Naive thymus-derived CD4-positive, alpha-beta T cell (primary cell): ENCODE results near the gene SMG7. TPM values are rescaled to one million over a fixed set of nuclear protein-coding genes. Genes with fewer than 3 reads are reported as not detected.

Source experiments
- ATAC-seq: fragments of 150-1000 bp; cut with Tn5 transposase; 2 replicates; pipeline ENCODE4 v1.10.0; 2021; ENCODE audit warnings: mild to moderate bottlenecking, moderate library complexity
- CTCF ChIA-PET: fragments of 350-600 bp; sonication (Branson Sonifier 250); formaldehyde crosslinking; loops from one replicate; lab custom pipeline; 2021; ENCODE audit warnings: antibody characterized with exemption; lab: Charles Lee
- POLR2A ChIA-PET: fragments of 350-600 bp; sonication (Branson Sonifier 250); formaldehyde crosslinking; loops from one replicate; lab custom pipeline; 2021; ENCODE audit warnings: antibody characterized with exemption, inconsistent platforms; lab: Charles Lee
- DNase-seq, 9 donors: peaks; one replicate each; pipeline versions ENCODE4 v3.0.0 to v3.0.0-alpha.2; 2020 to 2022; ENCODE audit warnings: mixed read lengths in 1 of 9
- H3K27ac ChIP-seq: one replicate; pipeline ENCODE4 v1.7.0; 2013; ENCODE audit warnings: mild to moderate bottlenecking, low read depth, low read length, moderate library complexity
- H3K27me3 ChIP-seq, 2 donors: one replicate each; pipeline ENCODE4 v1.7.0; 2013; ENCODE audit warnings: low read length in 2 of 2, mild to moderate bottlenecking in 2 of 2, moderate library complexity in 2 of 2; ENCODE audit not compliant: control insufficient read depth in 2 of 2, insufficient read depth in 2 of 2
- H3K36me3 ChIP-seq, 3 experiments: 1 replicate in 2 of 3; 2 replicates in 1 of 3; pipeline ENCODE4 v1.7.0; 2013; ENCODE audit warnings: low read length in 3 of 3, mild to moderate bottlenecking in 3 of 3, moderate library complexity in 1 of 3; ENCODE audit not compliant: insufficient read depth in 3 of 3, control insufficient read depth in 2 of 3
- H3K4me1 ChIP-seq, 2 donors: one replicate each; pipeline ENCODE4 v1.7.0; 2013; ENCODE audit warnings: low read length in 2 of 2, mild to moderate bottlenecking in 2 of 2, moderate library complexity in 1 of 2; ENCODE audit not compliant: control insufficient read depth in 2 of 2, insufficient read depth in 2 of 2
- H3K4me3 ChIP-seq: 2 replicates; pipeline ENCODE4 v1.7.0; 2013; ENCODE audit warnings: mild to moderate bottlenecking, low read length
- H3K9me3 ChIP-seq, 3 experiments: 1 replicate in 2 of 3; 2 replicates in 1 of 3; pipeline ENCODE4 v1.7.0; 2013; ENCODE audit warnings: low read length in 3 of 3; ENCODE audit not compliant: control insufficient read depth in 2 of 3
- H3K27ac Mint-ChIP-seq, 9 donors: one replicate each; pipeline ENCODE4 v1.8.0; 2020 to 2022; ENCODE audit warnings: mixed read lengths in 9 of 9, mild to moderate bottlenecking in 8 of 9, moderate library complexity in 5 of 9, inconsistent platforms in 2 of 9
- H3K27me3 Mint-ChIP-seq, 5 donors: one replicate each; pipeline ENCODE4 v1.8.0; 2021 to 2022; ENCODE audit warnings: mixed read lengths in 5 of 5, mild to moderate bottlenecking in 1 of 5
- H3K36me3 Mint-ChIP-seq, 5 donors: one replicate each; pipeline ENCODE4 v1.8.0; 2020 to 2022; ENCODE audit warnings: mixed read lengths in 5 of 5, mild to moderate bottlenecking in 3 of 5, inconsistent platforms in 1 of 5
- H3K4me1 Mint-ChIP-seq, 7 donors: one replicate each; pipeline ENCODE4 v1.8.0; 2020 to 2022; ENCODE audit warnings: mixed read lengths in 7 of 7, mild to moderate bottlenecking in 3 of 7, inconsistent platforms in 1 of 7
- H3K4me3 Mint-ChIP-seq, 10 donors: one replicate each; pipeline ENCODE4 v1.8.0; 2020 to 2022; ENCODE audit warnings: mild to moderate bottlenecking in 10 of 10, mixed read lengths in 10 of 10, moderate library complexity in 6 of 10, inconsistent platforms in 2 of 10
- H3K9me3 Mint-ChIP-seq, 11 donors: one replicate each; pipeline ENCODE4 v1.8.0; 2020 to 2022; ENCODE audit warnings: mixed read lengths in 11 of 11, mild to moderate bottlenecking in 4 of 11, inconsistent platforms in 1 of 11, moderate library complexity in 1 of 11
- intact Hi-C, 2 donors: fragments of 100-400 bp; cut with micrococcal nuclease; formaldehyde crosslinking; loops; one replicate each; pipeline ENCODE4 v1.15.1; 2023
- polyA plus RNA-seq, 2 donors: library from polyadenylated mRNA; unstranded; fragments of 300-500 nt; fragmentation: Illumina TruSeq; gene quantifications; one replicate each; pipeline ENCODE4 v1.2.3, GENCODE V29; 2021
- total RNA-seq, 6 experiments: library from RNA in 5 of 6; stranded (reverse) in 5 of 6; gene quantifications; 1 replicate in 5 of 6; 2 replicates in 1 of 6; pipeline ENCODE4 v1.2.3 and lab custom pipeline; 2021 to 2026

Gene SMG7
- total and polyA plus RNA-seq, 7 experiments from 2014 or later: 24.7 to 87.7 (median 53.1) TPM

DNA sequence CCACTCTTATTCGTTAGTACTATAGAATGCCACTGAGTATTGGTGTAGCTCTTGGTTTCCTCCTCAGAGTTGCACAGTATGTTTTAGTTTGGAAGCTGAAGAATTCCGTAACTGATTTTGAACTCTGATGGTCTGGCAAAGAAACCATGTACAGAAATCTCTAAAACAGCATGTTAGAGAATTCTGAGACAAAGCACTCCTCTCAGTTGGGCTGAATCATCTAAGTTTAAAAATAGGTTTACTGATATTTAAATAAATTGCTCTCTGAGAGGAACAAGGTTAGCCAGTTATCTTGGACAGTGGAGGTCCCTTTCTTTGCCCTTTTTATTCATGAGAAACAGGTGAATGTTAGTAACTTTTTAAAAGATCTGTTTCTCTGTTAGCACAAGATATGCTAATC, 74.1 kb downstream of the SMG7 start:
- POLR2A ChIA-PET: no interaction called here
- H3K36me3 Mint-ChIP-seq: peaks cover 29 to 57% (median 32%) of the 10 kb centered on the region in 5 donors

DNA sequence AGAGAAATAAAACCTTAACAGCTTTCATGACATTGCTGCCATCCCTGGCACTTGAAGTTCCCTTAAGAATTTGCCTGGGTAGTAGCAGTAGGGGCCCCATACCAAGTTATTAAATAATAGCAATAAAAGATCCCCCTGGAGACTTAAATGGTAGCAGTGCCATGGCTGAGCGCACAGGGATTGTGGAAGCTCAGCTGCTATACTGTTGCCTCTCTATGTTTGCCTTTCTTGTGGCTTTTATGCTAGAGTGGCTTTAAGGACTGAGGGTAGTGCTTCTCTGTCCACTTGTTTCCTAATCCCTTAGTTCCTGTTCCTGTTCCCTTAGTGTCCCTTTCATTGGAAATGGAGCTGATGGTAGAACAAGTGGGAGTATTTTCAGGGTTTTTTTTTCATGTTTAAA, 75.8 kb downstream of the SMG7 start:
- no peak overlapping the region for H3K27ac Mint-ChIP-seq

More for the DNA sequence above, 74.1 kb downstream of the SMG7 start:
- Mint-ChIP-seq H3K27ac (peak overlapping the region in 2 of 9 donors; percentile 25 to 28), H3K4me1 (peaks cover 4 to 16% (median 7%) of the 10 kb centered on the region in 7 donors), H3K4me3 (no peak overlapping the region), H3K27me3 (no peaks in the 10 kb centered on the region), H3K9me3 (no peaks in the 10 kb centered on the region)
- DNase-seq (no peak), ATAC-seq (no peak)
- Histone ChIP-seq H3K9me3 (no peaks in the 10 kb centered on the region), H3K4me3 (no peak overlapping the region), H3K4me1 (no peaks in the 10 kb centered on the region), H3K27me3 (no peaks in the 10 kb centered on the region), H3K27ac (no peak overlapping the region), H3K36me3 (peaks cover 40 to 74% (median 53%) of the 10 kb centered on the region in 3 experiments)
- intact Hi-C loops: loop anchor here in 1 of 2 donors (10.0 kb wide), 1 partner anchor 672 kb away; no protein-coding TSS in a partner anchor
- CTCF ChIA-PET: no interaction called here

DNA sequence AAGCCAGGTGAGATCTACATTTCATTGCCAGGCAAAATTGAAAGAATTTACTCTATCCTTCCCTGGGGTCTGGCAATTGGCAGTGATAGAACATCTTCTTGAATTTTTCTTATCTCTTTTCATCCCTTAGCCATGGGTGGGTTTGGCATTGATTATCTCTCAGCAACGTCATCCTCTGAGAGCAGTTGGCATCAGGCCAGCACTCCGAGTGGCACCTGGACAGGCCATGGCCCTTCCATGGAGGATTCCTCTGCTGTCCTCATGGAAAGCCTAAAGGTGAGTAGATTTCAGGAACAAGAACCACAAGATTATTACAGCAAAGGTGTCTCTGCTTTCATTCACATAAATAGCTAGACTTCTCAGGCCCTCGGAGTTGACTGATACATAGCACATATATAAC, 78.6 kb downstream of the SMG7 start:
- H3K4me3 Mint-ChIP-seq: no peak overlapping the region
- H3K36me3 ChIP-seq: peaks cover 22 to 67% (median 38%) of the 10 kb centered on the region in 3 experiments
- no peak overlapping the region for H3K27ac ChIP-seq
- H3K36me3 Mint-ChIP-seq: peaks cover 20 to 42% (median 34%) of the 10 kb centered on the region in 5 donors
- intact Hi-C loops: no loop called here
- no peak for DNase-seq
- H3K27me3 Mint-ChIP-seq: no peaks in the 10 kb centered on the region
- POLR2A ChIA-PET: no interaction called here
- no peaks in the 10 kb centered on the region for H3K27me3 ChIP-seq
- no peaks in the 10 kb centered on the region for H3K4me1 ChIP-seq
- no peak for ATAC-seq
- H3K4me3 ChIP-seq: no peak overlapping the region
- peaks cover 0 to 16% (median 0%) of the 10 kb centered on the region in 7 donors for H3K4me1 Mint-ChIP-seq
- CTCF ChIA-PET: no interaction called here
- peak overlapping the region in 5 of 9 donors; percentile 23 to 80 (median 46) for H3K27ac Mint-ChIP-seq
- H3K9me3 ChIP-seq: no peaks in the 10 kb centered on the region
- H3K9me3 Mint-ChIP-seq: no peaks in the 10 kb centered on the region

More for the DNA sequence above, 75.8 kb downstream of the SMG7 start:
- POLR2A ChIA-PET: no interaction called here
- H3K27me3 Mint-ChIP-seq: no peaks in the 10 kb centered on the region
- Histone ChIP-seq H3K4me3 (no peak overlapping the region), H3K27ac (no peak overlapping the region), H3K9me3 (no peaks in the 10 kb centered on the region), H3K27me3 (no peaks in the 10 kb centered on the region), H3K36me3 (peaks cover 39 to 79% (median 45%) of the 10 kb centered on the region in 3 experiments), H3K4me1 (no peaks in the 10 kb centered on the region)
- ATAC-seq (no peak), DNase-seq (no peak)
- intact Hi-C loops: loop anchor here in 1 of 2 donors (10.0 kb wide), 1 partner anchor 673 kb away; no protein-coding TSS in a partner anchor
- no peak overlapping the region for H3K4me3 Mint-ChIP-seq
- H3K9me3 Mint-ChIP-seq: no peaks in the 10 kb centered on the region
- CTCF ChIA-PET: interaction anchor here (0.7 to 0.8 kb wide), 2 partner anchors 266 to 632 kb away, joined by 3 read pairs; no protein-coding TSS in a partner anchor
- peaks cover 26 to 56% (median 34%) of the 10 kb centered on the region in 5 donors for H3K36me3 Mint-ChIP-seq
- H3K4me1 Mint-ChIP-seq: peaks cover 4 to 14% (median 5%) of the 10 kb centered on the region in 7 donors

DNA sequence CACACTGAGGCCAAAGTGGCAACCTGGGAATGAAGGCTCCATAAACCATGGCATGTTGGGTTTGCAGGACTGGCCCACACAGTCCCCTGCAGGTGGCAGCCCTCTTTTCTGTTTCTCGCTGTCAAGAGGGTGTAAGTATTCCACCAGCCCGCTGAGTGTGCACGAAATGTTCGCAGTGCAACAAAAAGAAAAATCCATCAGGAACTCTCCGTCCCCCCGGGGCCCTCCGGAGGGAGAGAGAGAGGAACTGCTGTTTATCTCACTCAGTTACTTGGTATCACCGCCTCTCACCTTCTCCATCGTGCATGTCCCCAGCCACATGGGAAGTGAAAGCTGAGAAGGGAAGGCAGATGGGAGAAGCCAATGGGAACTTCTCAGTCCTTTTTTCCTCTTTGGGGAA, 79.6 kb downstream of the SMG7 start:
- H3K27ac ChIP-seq: no peak overlapping the region
- ChIA-PET CTCF (no interaction called here), POLR2A (no interaction called here)
- Mint-ChIP-seq H3K4me3 (no peak overlapping the region), H3K36me3 (peaks cover 16 to 35% (median 30%) of the 10 kb centered on the region in 5 donors), H3K27ac (peak overlapping the region in 1 of 9 donors; percentile 59), H3K9me3 (no peaks in the 10 kb centered on the region), H3K27me3 (no peaks in the 10 kb centered on the region), H3K4me1 (peaks cover 0 to 12% (median 0%) of the 10 kb centered on the region in 7 donors)
- H3K36me3 ChIP-seq: peaks cover 14 to 57% (median 30%) of the 10 kb centered on the region in 3 experiments
- H3K9me3 ChIP-seq: no peaks in the 10 kb centered on the region
- H3K4me3 ChIP-seq: no peak overlapping the region
- ATAC-seq: no peak
- H3K4me1 ChIP-seq: no peaks in the 10 kb centered on the region
- no peak for DNase-seq
- no peaks in the 10 kb centered on the region for H3K27me3 ChIP-seq
- intact Hi-C loops: no loop called here

DNA sequence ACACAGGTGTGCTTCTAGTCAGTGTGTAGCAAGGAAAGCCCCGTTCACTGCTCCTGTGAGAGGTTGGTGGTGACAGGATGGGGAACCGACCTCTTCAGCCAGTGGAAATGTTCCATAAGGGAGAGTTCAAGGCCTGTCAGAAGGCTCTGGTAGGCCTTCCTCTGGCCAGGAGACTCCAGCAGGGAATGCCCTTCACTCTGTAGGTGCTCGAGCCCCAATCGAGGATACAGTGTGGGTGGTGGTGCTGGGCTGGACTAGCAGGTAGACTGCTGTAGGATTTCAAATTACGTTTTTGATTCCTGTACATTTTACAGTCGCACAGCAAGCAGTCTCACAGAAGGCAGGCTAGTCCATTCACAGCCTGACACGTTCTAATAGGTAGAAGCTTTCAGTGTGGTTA, 80.1 kb downstream of the SMG7 start:
- DNase-seq (no peak), ATAC-seq (no peak)
- CTCF ChIA-PET: no interaction called here
- no peaks in the 10 kb centered on the region for H3K27me3 ChIP-seq
- no peak overlapping the region for H3K27ac ChIP-seq
- peaks cover 0 to 11% (median 0%) of the 10 kb centered on the region in 7 donors for H3K4me1 Mint-ChIP-seq
- H3K36me3 Mint-ChIP-seq: peaks cover 13 to 29% (median 24%) of the 10 kb centered on the region in 5 donors
- intact Hi-C loops: no loop called here
- no peak overlapping the region for H3K4me3 Mint-ChIP-seq
- no peak overlapping the region for H3K4me3 ChIP-seq
- no peaks in the 10 kb centered on the region for H3K9me3 ChIP-seq
- POLR2A ChIA-PET: no interaction called here
- peaks cover 14 to 52% (median 30%) of the 10 kb centered on the region in 3 experiments for H3K36me3 ChIP-seq
- no peaks in the 10 kb centered on the region for H3K9me3 Mint-ChIP-seq
- H3K4me1 ChIP-seq: no peaks in the 10 kb centered on the region
- no peaks in the 10 kb centered on the region for H3K27me3 Mint-ChIP-seq
- peak overlapping the region in 2 of 9 donors; percentile 33 to 43 for H3K27ac Mint-ChIP-seq

DNA sequence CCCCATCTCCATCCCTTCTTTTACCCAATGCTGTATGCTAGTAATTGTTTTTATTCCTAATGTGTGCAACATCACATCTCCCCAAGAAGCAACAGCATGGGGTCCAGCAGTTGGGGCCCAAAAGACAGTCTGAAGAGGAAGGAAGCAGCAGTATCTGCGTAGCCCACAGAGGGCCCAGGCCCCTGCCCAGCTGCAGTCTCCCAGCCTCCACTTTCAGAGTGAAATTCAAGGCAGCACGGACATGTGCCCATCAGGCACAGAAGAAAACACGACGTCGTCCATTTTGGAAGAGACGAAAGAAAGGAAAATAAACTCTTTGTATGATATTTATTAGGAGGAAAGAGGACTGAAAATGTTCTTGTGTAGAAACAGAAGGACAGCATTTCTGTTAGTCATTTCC, 80.6 kb downstream of the SMG7 start:
- ChIA-PET POLR2A (no interaction called here), CTCF (no interaction called here)
- Histone ChIP-seq H3K4me1 (no peaks in the 10 kb centered on the region), H3K27me3 (no peaks in the 10 kb centered on the region), H3K4me3 (no peak overlapping the region), H3K36me3 (peaks cover 14 to 51% (median 30%) of the 10 kb centered on the region in 3 experiments), H3K27ac (no peak overlapping the region), H3K9me3 (no peaks in the 10 kb centered on the region)
- intact Hi-C loops: no loop called here
- Mint-ChIP-seq H3K27ac (peak overlapping the region in 8 of 9 donors; percentile 3 to 83 (median 47)), H3K27me3 (no peaks in the 10 kb centered on the region), H3K4me1 (peaks cover 0 to 11% (median 0%) of the 10 kb centered on the region in 7 donors), H3K36me3 (peaks cover 13 to 30% (median 22%) of the 10 kb centered on the region in 5 donors), H3K9me3 (no peaks in the 10 kb centered on the region), H3K4me3 (no peak overlapping the region)
- DNase-seq (no peak), ATAC-seq (no peak)

DNA sequence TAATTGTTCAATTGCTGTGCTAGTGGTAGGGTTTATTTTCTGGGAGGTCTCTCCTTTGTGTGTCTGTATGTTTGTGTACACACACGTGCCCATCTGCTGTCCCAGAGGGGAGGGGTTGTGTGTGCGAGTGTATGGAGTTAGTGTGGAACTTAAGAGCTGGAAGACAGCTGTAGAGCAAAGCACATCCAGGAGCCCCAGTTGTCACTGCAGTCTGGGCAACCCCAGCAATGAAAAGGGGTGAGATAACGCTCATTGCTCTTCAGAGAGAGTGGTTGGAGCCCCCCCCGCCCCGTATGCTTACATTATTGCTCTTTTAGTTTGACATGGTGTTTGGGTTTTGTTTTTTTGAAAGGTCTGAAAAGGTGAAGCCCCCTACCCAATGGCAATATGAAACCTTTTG, 81.0 kb downstream of the SMG7 start:
- Mint-ChIP-seq H3K27me3 (no peaks in the 10 kb centered on the region), H3K4me1 (peaks cover 0 to 11% (median 0%) of the 10 kb centered on the region in 7 donors), H3K9me3 (no peaks in the 10 kb centered on the region), H3K27ac (peak overlapping the region in 8 of 9 donors; percentile 3 to 83 (median 47)), H3K4me3 (no peak overlapping the region), H3K36me3 (peaks cover 13 to 30% (median 22%) of the 10 kb centered on the region in 5 donors)
- no peaks in the 10 kb centered on the region for H3K27me3 ChIP-seq
- DNase-seq (no peak), ATAC-seq (no peak)
- ChIA-PET CTCF (no interaction called here), POLR2A (no interaction called here)
- no peak overlapping the region for H3K4me3 ChIP-seq
- H3K36me3 ChIP-seq: peaks cover 14 to 46% (median 27%) of the 10 kb centered on the region in 3 experiments
- no peaks in the 10 kb centered on the region for H3K9me3 ChIP-seq
- peak overlapping the region; percentile 15 for H3K27ac ChIP-seq
- H3K4me1 ChIP-seq: no peaks in the 10 kb centered on the region
- intact Hi-C loops: no loop called here
